ENCODE data around the gene ZBTB32. TPM values are rescaled to one million over a fixed set of nuclear protein-coding genes. Genes with fewer than 3 reads are reported as not detected.

ZBTB32 gene
- total RNA-seq, 1 experiment from 2014 or later = not detected

- no peak for DNase-seq (ENCODE audit: low read depth, low spot score)
- in situ Hi-C loops (cut with HindIII; ENCODE audit: low pct_unique_long_range_greater_than_20kb, low sequenced_read_pairs) (no loop called here), intact Hi-C loops (cut with micrococcal nuclease; ENCODE audit: unreplicated experiment) (no loop called here)
- no peaks in the 10 kb centered on the region for H3K27me3 ChIP-seq (ENCODE audit: control insufficient read depth, insufficient read depth, low read length)
- TF ChIP-seq SIN3A (IDR thresholded peaks at IDR 0.05; ENCODE audit: borderline replicate concordance, insufficient read depth, low read depth, low read length) (no peak), CTCF (IDR thresholded peaks at IDR 0.05) (no peak), POLR2AphosphoS5 (IDR thresholded peaks at IDR 0.05; ENCODE audit: low read depth, low read length) (no peak), TCF7L2 (IDR thresholded peaks at IDR 0.05; ENCODE audit: low read depth, low read length) (no peak)
- TF ChIP-seq, protein P1, sequence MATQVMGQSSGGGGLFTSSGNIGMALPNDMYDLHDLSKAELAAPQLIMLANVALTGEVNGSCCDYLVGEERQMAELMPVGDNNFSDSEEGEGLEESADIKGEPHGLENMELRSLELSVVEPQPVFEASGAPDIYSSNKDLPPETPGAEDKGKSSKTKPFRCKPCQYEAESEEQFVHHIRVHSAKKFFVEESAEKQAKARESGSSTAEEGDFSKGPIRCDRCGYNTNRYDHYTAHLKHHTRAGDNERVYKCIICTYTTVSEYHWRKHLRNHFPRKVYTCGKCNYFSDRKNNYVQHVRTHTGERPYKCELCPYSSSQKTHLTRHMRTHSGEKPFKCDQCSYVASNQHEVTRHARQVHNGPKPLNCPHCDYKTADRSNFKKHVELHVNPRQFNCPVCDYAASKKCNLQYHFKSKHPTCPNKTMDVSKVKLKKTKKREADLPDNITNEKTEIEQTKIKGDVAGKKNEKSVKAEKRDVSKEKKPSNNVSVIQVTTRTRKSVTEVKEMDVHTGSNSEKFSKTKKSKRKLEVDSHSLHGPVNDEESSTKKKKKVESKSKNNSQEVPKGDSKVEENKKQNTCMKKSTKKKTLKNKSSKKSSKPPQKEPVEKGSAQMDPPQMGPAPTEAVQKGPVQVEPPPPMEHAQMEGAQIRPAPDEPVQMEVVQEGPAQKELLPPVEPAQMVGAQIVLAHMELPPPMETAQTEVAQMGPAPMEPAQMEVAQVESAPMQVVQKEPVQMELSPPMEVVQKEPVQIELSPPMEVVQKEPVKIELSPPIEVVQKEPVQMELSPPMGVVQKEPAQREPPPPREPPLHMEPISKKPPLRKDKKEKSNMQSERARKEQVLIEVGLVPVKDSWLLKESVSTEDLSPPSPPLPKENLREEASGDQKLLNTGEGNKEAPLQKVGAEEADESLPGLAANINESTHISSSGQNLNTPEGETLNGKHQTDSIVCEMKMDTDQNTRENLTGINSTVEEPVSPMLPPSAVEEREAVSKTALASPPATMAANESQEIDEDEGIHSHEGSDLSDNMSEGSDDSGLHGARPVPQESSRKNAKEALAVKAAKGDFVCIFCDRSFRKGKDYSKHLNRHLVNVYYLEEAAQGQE (IDR thresholded peaks at IDR 0.05; ENCODE audit: insufficient read depth in 1 of 2, low read depth in 2 of 2, low read length in 1 of 2) = no peak
- ChIA-PET POLR2A (no interaction called here), CTCF (no interaction called here)
- ATAC-seq = no peak
- H3K9me3 ChIP-seq (ENCODE audit: control insufficient read depth, insufficient read depth, low read depth, low read length) = no peaks in the 10 kb centered on the region
- no peaks in the 10 kb centered on the region for H3K4me1 ChIP-seq (ENCODE audit: control insufficient read depth, insufficient read depth, low read length)
- H3K4me3 ChIP-seq (ENCODE audit: low read depth in 2 of 2, low read length in 2 of 2) = no peak overlapping the region
- H3K27ac ChIP-seq (ENCODE audit: low read length) = no peak overlapping the region
- no TSS peak for BruUV-seq (replicated peaks)
- H3K36me3 ChIP-seq (ENCODE audit: control insufficient read depth, insufficient read depth, low read length) = peaks cover 11% of the 10 kb centered on the region
These were observed 27.5 kb downstream of the ZBTB32 start for GRCh38 chr19:35731779-35732405.

DNA sequence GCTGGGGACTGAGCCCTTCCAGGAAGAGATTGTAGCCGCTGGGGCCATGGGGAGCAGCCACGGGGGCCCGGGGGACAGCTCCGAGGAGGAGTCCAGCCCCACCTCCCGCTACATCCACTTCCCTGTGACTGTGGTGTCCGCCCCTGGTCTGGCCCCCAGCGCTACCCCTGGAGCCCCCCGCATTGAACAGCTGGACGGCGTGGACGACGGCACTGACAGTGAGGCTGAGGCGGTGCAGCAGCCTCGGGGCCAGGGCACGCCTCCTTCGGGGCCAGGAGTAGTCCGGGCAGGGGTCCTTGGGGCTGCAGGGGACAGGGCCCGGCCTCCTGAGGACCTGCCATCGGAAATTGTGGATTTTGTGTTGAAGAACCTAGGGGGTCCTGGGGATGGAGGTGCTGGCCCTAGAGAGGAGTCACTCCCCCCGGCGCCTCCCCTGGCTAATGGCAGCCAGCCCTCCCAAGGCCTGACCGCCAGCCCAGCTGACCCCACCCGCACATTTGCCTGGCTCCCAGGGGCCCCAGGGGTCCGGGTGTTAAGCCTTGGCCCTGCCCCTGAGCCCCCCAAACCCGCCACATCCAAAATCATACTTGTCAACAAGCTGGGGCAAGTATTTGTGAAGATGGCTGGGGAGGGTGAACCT, 28.3 kb downstream of the ZBTB32 start:
- no TSS peak for BruUV-seq (replicated peaks)
- POLR2A ChIA-PET = no interaction called here

More for the DNA sequence above, 28.3 kb downstream of the ZBTB32 start:
- Histone ChIP-seq H3K9me3 (ENCODE audit: control insufficient read depth, insufficient read depth, low read depth, low read length) (no peaks in the 10 kb centered on the region), H3K4me3 (ENCODE audit: low read depth in 2 of 2, low read length in 2 of 2) (no peak overlapping the region), H3K36me3 (ENCODE audit: control insufficient read depth, insufficient read depth, low read length) (peaks cover 11% of the 10 kb centered on the region), H3K27me3 (ENCODE audit: control insufficient read depth, insufficient read depth, low read length) (no peaks in the 10 kb centered on the region), H3K4me1 (ENCODE audit: control insufficient read depth, insufficient read depth, low read length) (no peaks in the 10 kb centered on the region), H3K27ac (ENCODE audit: low read length) (no peak overlapping the region)
- intact Hi-C loops (cut with micrococcal nuclease; ENCODE audit: unreplicated experiment) = no loop called here
- no peak for TF ChIP-seq POLR2AphosphoS5 (IDR thresholded peaks at IDR 0.05; ENCODE audit: low read depth, low read length)
- TF ChIP-seq, protein P1 (IDR thresholded peaks at IDR 0.05; ENCODE audit: insufficient read depth in 1 of 2, low read depth in 2 of 2, low read length in 1 of 2) = no peak
- no peak for TF ChIP-seq TCF7L2 (IDR thresholded peaks at IDR 0.05; ENCODE audit: low read depth, low read length)
- TF ChIP-seq CTCF (IDR thresholded peaks at IDR 0.05) = no peak
- TF ChIP-seq SIN3A (IDR thresholded peaks at IDR 0.05; ENCODE audit: borderline replicate concordance, insufficient read depth, low read depth, low read length) = no peak
- CTCF ChIA-PET = interaction anchor here (0.6 kb wide), 1 partner anchor 321 kb away, joined by 4 read pairs; no protein-coding TSS in a partner anchor
- ATAC-seq (no peak), DNase-seq (ENCODE audit: low read depth, low spot score) (no peak)
- in situ Hi-C loops (cut with HindIII; ENCODE audit: low pct_unique_long_range_greater_than_20kb, low sequenced_read_pairs) = no loop called here
